ENCODE results near the gene RNF121. TPM values are rescaled to one million over a fixed set of nuclear protein-coding genes. Genes with fewer than 3 reads are reported as not detected.

Gene RNF121
- total RNA-seq, 2 experiments from 2014 or later = 23.8 to 26.4 TPM

GRCh38 chr11:71917646-71918140, 11.2 kb upstream of the RNF121 start:
- Mint-ChIP-seq H3K4me3 (no peak overlapping the region), H3K9me3 (no peaks in the 10 kb centered on the region), H3K4me1 (peaks cover 8% of the 10 kb centered on the region), H3K36me3 (ENCODE audit: low read depth) (peaks cover 36% of the 10 kb centered on the region), H3K27me3 (no peaks in the 10 kb centered on the region), H3K27ac (no peak overlapping the region)
- ChIA-PET POLR2A (no interaction called here), CTCF (no interaction called here)
- DNase-seq = no peak

GRCh38 chr11:71927820-71928736, 768 bp upstream of the RNF121 start, which contains the start of gene XNDC1N:
Gene XNDC1N, minus strand, starts transcription at chr11:71928594. Its CDS starts 5,241 bp downstream, at chr11:71923353.
- H3K27me3 Mint-ChIP-seq = no peaks in the 10 kb centered on the region
- ChIA-PET POLR2A (interaction anchor here (0.6 kb wide), 2 partner anchors 8 to 211 kb away, joined by 3 to 8 read pairs; no protein-coding TSS in a partner anchor), CTCF (interaction anchor here (0.7 to 2.1 kb wide), 8 partner anchors 10 to 506 kb away, joined by 3 to 6 read pairs (median 4); partner anchors contain the start of gene CLPB)
- H3K4me3 Mint-ChIP-seq = peak within 1 kb of the TSS; percentile 97
- H3K9me3 Mint-ChIP-seq = no peaks in the 10 kb centered on the region
- peaks cover 44% of the 10 kb centered on the region for H3K4me1 Mint-ChIP-seq
- H3K27ac Mint-ChIP-seq = peak within 1 kb of the TSS; percentile 99
- peaks cover 17% of the 10 kb centered on the region for H3K36me3 Mint-ChIP-seq (ENCODE audit: low read depth)
- peak; percentile 84 for DNase-seq

DNA sequence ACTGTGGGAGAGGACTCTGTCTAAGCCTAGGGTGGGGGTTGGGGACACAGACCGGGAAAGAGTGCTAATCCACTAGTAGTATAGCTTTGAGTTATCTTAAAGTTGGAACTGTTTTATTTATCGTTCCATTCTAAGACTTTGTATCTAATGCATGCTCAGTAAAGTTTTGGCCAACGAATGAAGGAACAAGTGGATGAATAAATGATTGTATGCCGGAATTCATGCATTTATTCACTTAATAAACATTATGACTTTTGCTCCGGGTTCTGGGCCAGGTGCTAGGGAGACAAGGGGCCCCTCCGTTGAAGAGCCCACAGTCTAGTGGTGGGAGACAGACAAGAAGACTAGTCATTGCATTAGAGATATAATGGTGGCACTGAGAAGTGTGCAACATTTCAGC, 645 bp downstream of the RNF121 start:
- H3K4me1 Mint-ChIP-seq = peaks cover 54% of the 10 kb centered on the region
- H3K4me3 Mint-ChIP-seq = peak overlapping the region; percentile 97
- H3K27me3 Mint-ChIP-seq = no peaks in the 10 kb centered on the region
- no peak for DNase-seq
- ChIA-PET POLR2A (no interaction called here), CTCF (interaction anchor here (1.0 to 2.1 kb wide), 5 partner anchors 9 to 340 kb away, joined by 3 to 6 read pairs (median 4); no protein-coding TSS in a partner anchor)
- peaks cover 18% of the 10 kb centered on the region for H3K36me3 Mint-ChIP-seq (ENCODE audit: low read depth)
- H3K27ac Mint-ChIP-seq = peak overlapping the region; percentile 99
- H3K9me3 Mint-ChIP-seq = no peaks in the 10 kb centered on the region

DNA sequence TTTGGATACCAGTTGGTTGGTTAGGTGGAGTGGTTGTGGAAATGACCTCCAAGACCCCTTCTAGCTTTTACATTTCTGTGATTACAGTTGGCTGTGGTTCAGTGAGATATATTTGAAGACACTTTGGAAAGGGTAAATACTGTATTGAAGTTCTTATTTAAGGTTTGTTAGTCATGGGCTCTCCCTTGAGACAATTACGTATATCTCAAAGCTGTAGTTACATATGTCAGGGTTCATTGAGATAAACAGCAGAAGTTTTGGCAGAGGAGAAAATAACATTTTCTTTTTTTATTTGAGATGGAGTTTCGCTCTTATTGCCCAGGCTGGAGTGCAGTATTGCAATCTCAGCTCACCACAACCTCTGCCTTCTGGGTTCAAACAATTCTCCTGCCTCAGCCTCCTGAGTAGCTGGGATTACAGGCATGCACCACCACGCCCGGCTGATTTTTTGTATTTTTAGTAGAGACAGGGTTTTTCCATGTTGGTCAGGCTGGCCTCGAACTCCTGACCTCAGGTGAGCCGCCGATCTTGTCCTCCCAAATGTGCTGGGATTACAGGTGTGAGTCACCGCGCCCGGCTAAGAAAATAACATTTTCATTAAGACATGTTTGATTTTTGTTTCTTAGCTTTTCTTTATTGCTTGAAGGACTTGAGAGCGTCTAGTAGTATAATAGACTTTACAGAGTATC, 1.9 kb downstream of the RNF121 start:
- Mint-ChIP-seq H3K4me3 (peak overlapping the region; percentile 97), H3K27ac (no peak overlapping the region), H3K9me3 (no peaks in the 10 kb centered on the region), H3K27me3 (no peaks in the 10 kb centered on the region), H3K36me3 (ENCODE audit: low read depth) (peaks cover 9% of the 10 kb centered on the region), H3K4me1 (peaks cover 53% of the 10 kb centered on the region)
- CTCF ChIA-PET = interaction anchor here (1.0 kb wide), 1 partner anchor 339 kb away, joined by 3 read pairs; no protein-coding TSS in a partner anchor
- POLR2A ChIA-PET = no interaction called here
- DNase-seq = no peak

- POLR2A ChIA-PET = no interaction called here
- peaks cover 52% of the 10 kb centered on the region for H3K4me1 Mint-ChIP-seq
- CTCF ChIA-PET = no interaction called here
- peak overlapping the region; percentile 16 for H3K4me3 Mint-ChIP-seq
- peaks cover 9% of the 10 kb centered on the region for H3K36me3 Mint-ChIP-seq (ENCODE audit: low read depth)
- H3K27ac Mint-ChIP-seq = no peak overlapping the region
- no peaks in the 10 kb centered on the region for H3K27me3 Mint-ChIP-seq
- no peaks in the 10 kb centered on the region for H3K9me3 Mint-ChIP-seq
- DNase-seq = no peak
Measured at GRCh38 chr11:71931245-71931602, 2.4 kb downstream of the RNF121 start.

- H3K4me1 Mint-ChIP-seq = peaks cover 41% of the 10 kb centered on the region
- ChIA-PET CTCF (interaction anchor here (1.1 kb wide), 1 partner anchor 211 kb away, joined by 3 read pairs; no protein-coding TSS in a partner anchor), POLR2A (no interaction called here)
- no peaks in the 10 kb centered on the region for H3K27me3 Mint-ChIP-seq
- no peak overlapping the region for H3K4me3 Mint-ChIP-seq
- H3K9me3 Mint-ChIP-seq = no peaks in the 10 kb centered on the region
- H3K27ac Mint-ChIP-seq = no peak overlapping the region
- DNase-seq = no peak
- peaks cover 8% of the 10 kb centered on the region for H3K36me3 Mint-ChIP-seq (ENCODE audit: low read depth)
Measured at GRCh38 chr11:71933141-71933933, 4.5 kb downstream of the RNF121 start.

DNA sequence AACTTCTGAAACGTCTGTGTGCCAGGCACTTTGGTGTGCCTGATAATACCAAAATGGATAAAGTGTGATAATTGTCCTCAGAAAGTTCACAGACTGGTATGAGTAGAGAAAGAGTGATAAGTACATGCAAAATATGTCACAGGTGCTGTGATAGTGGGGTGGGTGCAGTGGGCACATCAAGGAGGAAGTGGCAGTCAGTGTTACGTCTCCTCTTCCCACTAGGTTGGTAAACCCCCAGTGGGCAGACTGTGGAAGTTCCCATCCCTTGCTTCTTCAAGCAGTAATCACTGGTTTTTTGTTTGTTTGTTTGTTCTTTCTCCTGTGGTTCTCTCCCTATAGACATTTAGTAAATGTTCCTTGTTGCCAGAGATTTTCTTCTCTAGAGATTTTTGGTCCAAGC, 5.4 kb downstream of the RNF121 start:
- peaks cover 37% of the 10 kb centered on the region for H3K4me1 Mint-ChIP-seq
- no peak for DNase-seq
- CTCF ChIA-PET = no interaction called here
- H3K9me3 Mint-ChIP-seq = no peaks in the 10 kb centered on the region
- H3K27me3 Mint-ChIP-seq = no peaks in the 10 kb centered on the region
- no peak overlapping the region for H3K27ac Mint-ChIP-seq
- POLR2A ChIA-PET = no interaction called here
- peaks cover 7% of the 10 kb centered on the region for H3K36me3 Mint-ChIP-seq (ENCODE audit: low read depth)
- H3K4me3 Mint-ChIP-seq = no peak overlapping the region

DNA sequence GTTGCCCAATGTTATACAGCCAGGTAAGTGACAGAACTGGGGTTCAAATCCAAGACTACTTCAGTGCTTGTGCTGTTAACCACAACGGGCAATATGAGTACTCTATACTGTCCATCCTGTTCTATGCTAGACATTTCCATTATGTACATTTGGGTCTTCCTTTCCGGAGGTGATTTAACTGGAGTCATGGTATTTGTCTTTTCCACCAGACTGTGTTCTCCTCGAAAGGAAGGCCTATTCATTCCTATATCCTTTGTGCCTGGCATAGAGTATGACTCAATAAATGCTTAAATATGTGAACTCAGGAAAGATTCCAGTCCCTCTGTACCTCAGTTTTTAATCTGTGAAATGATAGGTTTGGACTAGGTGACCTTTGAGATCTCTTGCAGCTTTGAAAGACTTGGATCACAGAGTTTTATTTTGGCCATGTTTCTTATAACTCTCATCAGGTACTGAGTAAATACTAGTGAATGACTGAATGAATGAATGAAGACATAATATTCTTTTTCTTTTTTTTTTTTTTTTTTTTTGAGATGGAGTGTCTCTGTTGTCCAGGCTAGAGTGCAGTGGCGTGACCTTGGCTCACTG, 6.6 kb downstream of the RNF121 start:
- H3K27me3 Mint-ChIP-seq = no peaks in the 10 kb centered on the region
- no peak overlapping the region for H3K4me3 Mint-ChIP-seq
- no peak overlapping the region for H3K27ac Mint-ChIP-seq
- POLR2A ChIA-PET = no interaction called here
- CTCF ChIA-PET = interaction anchor here (0.6 kb wide), 1 partner anchor 82 kb away, joined by 7 read pairs; no protein-coding TSS in a partner anchor
- no peaks in the 10 kb centered on the region for H3K9me3 Mint-ChIP-seq
- DNase-seq = no peak
- peaks cover 7% of the 10 kb centered on the region for H3K36me3 Mint-ChIP-seq (ENCODE audit: low read depth)
- peaks cover 25% of the 10 kb centered on the region for H3K4me1 Mint-ChIP-seq

GRCh38 chr11:71936825-71937224, 8.0 kb downstream of the RNF121 start:
- Mint-ChIP-seq H3K27me3 (no peaks in the 10 kb centered on the region), H3K9me3 (no peaks in the 10 kb centered on the region), H3K27ac (no peak overlapping the region), H3K36me3 (ENCODE audit: low read depth) (peaks cover 5% of the 10 kb centered on the region), H3K4me3 (no peak overlapping the region), H3K4me1 (peaks cover 13% of the 10 kb centered on the region)
- DNase-seq = no peak
- POLR2A ChIA-PET = no interaction called here
- CTCF ChIA-PET = no interaction called here

GRCh38 chr11:71937826-71938225, 9.0 kb downstream of the RNF121 start:
- ChIA-PET CTCF (interaction anchor here (0.6 to 1.6 kb wide), 2 partner anchors 9 to 57 kb away, joined by 4 read pairs; partner anchors contain the start of genes RNF121 and XNDC1N), POLR2A (no interaction called here)
- peaks cover 11% of the 10 kb centered on the region for H3K4me1 Mint-ChIP-seq
- H3K27ac Mint-ChIP-seq = no peak overlapping the region
- H3K9me3 Mint-ChIP-seq = no peaks in the 10 kb centered on the region
- DNase-seq = no peak
- no peak overlapping the region for H3K4me3 Mint-ChIP-seq
- peaks cover 5% of the 10 kb centered on the region for H3K36me3 Mint-ChIP-seq (ENCODE audit: low read depth)
- H3K27me3 Mint-ChIP-seq = no peaks in the 10 kb centered on the region

DNA sequence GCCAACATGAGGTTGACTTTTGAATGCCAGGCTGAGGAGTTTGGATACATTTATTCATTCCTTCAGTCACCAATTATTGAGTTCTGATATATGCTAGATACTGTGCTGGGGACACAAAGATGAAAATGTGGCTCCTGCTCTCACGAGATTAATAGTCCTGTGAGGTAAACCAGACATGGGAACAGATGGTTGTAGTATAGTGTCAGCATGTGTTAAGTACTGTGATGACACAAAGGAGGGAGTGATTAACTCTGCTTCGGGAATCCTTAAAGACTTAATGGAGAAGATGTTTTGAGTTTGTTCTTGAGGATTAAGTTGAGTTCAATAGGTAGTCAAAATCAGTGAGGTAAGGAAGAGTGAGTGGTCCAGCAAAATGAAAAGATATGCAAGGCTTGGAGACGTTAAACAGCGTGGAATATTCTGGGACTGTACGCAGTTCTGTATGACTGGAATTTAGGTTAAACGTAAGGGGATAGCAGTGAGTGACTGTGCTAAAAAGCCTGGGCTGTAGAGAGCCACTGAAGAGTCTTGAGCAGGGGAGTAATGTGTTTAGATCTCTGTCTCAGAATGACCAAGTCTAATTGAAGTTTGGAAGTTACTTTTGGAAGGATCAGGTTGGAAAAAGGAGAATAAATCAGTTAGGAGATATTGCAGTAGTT, 11.8 kb downstream of the RNF121 start:
- Mint-ChIP-seq H3K4me1 (no peaks in the 10 kb centered on the region), H3K4me3 (no peak overlapping the region), H3K9me3 (no peaks in the 10 kb centered on the region), H3K27me3 (no peaks in the 10 kb centered on the region), H3K27ac (no peak overlapping the region), H3K36me3 (ENCODE audit: low read depth) (peaks cover 4% of the 10 kb centered on the region)
- ChIA-PET POLR2A (no interaction called here), CTCF (no interaction called here)
- DNase-seq = no peak

- Mint-ChIP-seq H3K27ac (no peak overlapping the region), H3K27me3 (no peaks in the 10 kb centered on the region), H3K4me1 (peaks cover 6% of the 10 kb centered on the region), H3K4me3 (no peak overlapping the region), H3K36me3 (ENCODE audit: low read depth) (peaks cover 4% of the 10 kb centered on the region), H3K9me3 (no peaks in the 10 kb centered on the region)
- POLR2A ChIA-PET = no interaction called here
- CTCF ChIA-PET = interaction anchor here (1.3 kb wide), 1 partner anchor 26 kb away, joined by 3 read pairs; no protein-coding TSS in a partner anchor
- DNase-seq = no peak
Measured at GRCh38 chr11:71946144-71946571, 17.3 kb downstream of the RNF121 start.

Data from activated CD4-positive, alpha-beta T cell treated with anti-CD3 and anti-CD28 coated beads, Interleukin-2, amount 10 ng/mL, durations not matched to agents 7 days and 5 days (primary cell).